ENCODE measurements around the gene KIF5C.
A peak's percentile ranks its signal among the peaks of the same experiment; 100 is the strongest.

KIF5C gene

DNA sequence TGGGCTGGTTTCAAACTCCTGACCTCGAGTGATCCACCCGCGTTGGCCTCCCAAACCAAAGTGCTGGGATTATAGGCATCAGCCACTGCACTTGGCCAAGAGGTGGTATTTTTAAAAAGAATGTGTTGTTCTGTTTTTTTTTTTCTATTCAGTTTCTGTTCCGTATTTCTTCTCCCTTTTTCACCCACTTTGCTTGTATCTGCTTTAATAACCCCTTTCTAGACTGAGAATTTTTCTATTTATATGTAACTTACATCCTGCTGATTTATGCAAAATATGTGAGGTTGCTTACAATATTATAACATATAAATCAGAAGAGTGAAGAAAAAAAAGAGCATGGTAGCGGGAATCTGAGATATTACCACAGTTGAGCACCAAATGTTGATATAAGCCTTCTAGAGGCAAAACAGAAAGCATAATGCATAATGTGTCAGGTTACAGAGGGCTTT lies 146.3 kb downstream of the KIF5C start:
- no peak overlapping the region for H3K4me3 ChIP-seq (ENCODE audit: low read depth, low read length)
- TF ChIP-seq CTCF (conservative IDR thresholded peaks at IDR 0.05; ENCODE audit: low read depth, low read length) = no peak
- peak; percentile 10 for DNase-seq (ENCODE audit: low read depth)

DNA sequence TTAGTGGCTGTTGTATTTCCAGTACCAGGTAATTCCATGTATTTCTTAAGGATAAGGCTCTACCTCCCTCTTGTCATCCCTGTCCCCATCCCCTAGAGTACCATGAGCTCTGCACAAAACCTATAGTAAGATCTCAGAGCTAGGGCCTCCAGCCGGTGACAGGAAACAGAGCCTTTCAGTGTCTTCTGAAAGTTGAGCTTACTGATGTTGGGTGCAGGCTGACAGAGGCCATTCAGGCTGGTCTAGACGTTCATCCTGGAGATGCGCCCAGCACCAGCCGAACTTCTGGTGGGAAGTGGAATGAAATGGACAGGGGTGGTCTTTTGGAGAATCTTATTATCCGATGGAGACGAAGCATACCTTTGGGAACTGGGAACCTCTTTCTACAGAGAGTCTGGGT lies 146.7 kb downstream of the KIF5C start:
- TF ChIP-seq CTCF (conservative IDR thresholded peaks at IDR 0.05; ENCODE audit: low read depth, low read length) = no peak
- DNase-seq (ENCODE audit: low read depth) = no peak
- no peak overlapping the region for H3K4me3 ChIP-seq (ENCODE audit: low read depth, low read length)

DNA sequence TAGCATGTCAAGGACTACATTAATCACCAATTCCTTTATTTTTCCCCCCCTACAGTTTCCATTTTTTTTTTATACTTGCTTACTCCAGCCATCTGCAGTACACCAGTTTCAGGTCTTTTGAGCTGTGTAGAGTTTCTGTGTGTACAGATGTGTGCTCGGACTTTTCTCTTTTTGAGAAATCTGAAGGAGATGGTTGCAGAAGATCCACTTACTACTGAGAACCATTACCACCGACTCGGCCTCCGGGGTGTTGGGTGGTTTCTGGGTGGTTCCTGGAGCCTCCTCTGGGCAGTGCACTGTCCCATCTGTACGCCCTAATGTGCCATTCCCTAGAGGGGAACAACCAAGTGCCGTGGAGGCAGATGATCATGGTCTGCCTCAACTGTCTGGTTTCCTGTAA lies 148.1 kb downstream of the KIF5C start:
- no peak for TF ChIP-seq CTCF (conservative IDR thresholded peaks at IDR 0.05; ENCODE audit: low read depth, low read length)
- no peak for DNase-seq (ENCODE audit: low read depth)
- H3K4me3 ChIP-seq (ENCODE audit: low read depth, low read length) = no peak overlapping the region

- no peak overlapping the region for H3K4me3 ChIP-seq (ENCODE audit: low read depth, low read length)
- TF ChIP-seq CTCF (conservative IDR thresholded peaks at IDR 0.05; ENCODE audit: low read depth, low read length) = no peak
- DNase-seq (ENCODE audit: low read depth) = no peak
Observed at GRCh38 chr2:149027590-149028250, 152.7 kb downstream of the KIF5C start.

DNA sequence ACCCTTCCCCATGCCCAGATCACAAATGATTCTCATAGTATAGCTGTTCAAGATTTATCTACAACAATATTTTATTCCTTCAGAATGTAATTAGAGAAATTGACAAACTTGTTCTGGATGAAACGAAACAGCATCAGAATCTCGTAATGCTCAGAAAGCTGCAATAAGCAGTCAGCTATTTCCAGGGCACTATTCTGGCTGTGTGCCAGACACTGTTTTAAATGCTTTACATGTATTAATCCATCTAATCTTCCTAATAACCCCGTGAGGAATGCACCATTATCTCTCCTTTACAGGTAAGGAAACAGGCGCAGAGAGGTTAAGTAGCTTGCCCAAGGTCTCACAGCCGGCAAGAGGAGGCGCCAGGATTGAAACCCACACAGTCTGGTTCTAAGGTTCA lies 153.3 kb downstream of the KIF5C start:
- no peak for DNase-seq (ENCODE audit: low read depth)
- TF ChIP-seq CTCF (conservative IDR thresholded peaks at IDR 0.05; ENCODE audit: low read depth, low read length) = no peak
- H3K4me3 ChIP-seq (ENCODE audit: low read depth, low read length) = no peak overlapping the region

DNA sequence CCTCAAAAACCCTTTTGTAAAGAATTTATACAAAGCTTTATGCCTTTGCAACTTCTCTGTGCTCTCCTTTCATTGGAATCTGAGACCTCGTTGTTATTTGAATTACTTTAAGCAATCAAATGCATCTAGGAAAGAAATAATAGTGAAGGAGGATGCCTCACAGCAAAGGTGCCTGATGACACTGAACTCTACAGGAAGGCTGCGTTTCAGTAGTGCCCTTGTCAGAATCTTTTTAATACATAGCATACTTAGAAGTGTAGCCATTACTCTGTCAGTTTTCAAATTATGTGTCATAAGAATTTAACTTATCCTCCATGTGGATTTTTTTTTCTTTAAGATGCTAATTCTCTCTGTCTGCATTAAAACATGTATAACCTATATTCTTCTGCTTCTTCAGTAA lies 153.9 kb downstream of the KIF5C start:
- DNase-seq (ENCODE audit: low read depth) = no peak
- H3K4me3 ChIP-seq (ENCODE audit: low read depth, low read length) = no peak overlapping the region
- no peak for TF ChIP-seq CTCF (conservative IDR thresholded peaks at IDR 0.05; ENCODE audit: low read depth, low read length)

DNA sequence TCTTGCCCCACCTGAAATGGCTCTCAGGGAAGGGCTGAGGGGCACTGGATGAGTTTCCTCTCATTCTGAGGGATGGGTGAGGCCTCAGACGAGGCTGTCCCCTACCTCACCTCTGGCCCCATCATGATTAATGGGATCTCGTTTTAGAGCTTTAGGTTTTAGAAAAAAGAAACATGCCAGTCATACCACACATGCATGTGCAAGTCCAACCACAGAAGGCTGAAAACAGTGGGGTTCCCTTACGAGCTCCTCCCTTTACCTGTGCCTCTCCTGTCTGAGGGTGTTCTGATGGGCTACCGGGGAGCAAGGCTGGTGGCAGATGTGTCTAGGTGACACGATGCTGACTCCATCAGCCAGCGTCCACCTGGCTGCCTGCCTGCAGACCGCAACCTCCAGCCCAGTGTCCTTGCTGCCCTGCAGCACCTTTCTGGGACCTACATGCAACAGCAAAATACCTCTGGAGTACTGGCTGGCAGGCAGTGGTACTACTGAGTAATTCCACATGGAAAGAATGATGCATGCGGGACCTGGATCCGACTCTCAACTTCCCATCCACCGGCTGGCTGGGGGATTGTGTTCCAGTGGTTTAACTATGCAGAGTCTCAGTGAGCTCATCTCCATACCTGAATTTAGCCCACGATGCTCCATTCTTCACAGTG lies 154.4 kb downstream of the KIF5C start:
- TF ChIP-seq CTCF (conservative IDR thresholded peaks at IDR 0.05; ENCODE audit: low read depth, low read length) = no peak
- DNase-seq (ENCODE audit: low read depth) = no peak
- H3K4me3 ChIP-seq (ENCODE audit: low read depth, low read length) = no peak overlapping the region

Measured in choroid plexus epithelial cell (primary cell).